GM19193 (cell line): Measurements from ENCODE around the gene APP.

Experiments
- POLR2A ChIP-seq: IDR thresholded peaks from 4 replicates; pipeline ENCODE4 v1.6.1; 2011; ENCODE audit not compliant: insufficient read depth, insufficient read length; ENCODE audit errors: extremely low read depth

Gene APP

DNA sequence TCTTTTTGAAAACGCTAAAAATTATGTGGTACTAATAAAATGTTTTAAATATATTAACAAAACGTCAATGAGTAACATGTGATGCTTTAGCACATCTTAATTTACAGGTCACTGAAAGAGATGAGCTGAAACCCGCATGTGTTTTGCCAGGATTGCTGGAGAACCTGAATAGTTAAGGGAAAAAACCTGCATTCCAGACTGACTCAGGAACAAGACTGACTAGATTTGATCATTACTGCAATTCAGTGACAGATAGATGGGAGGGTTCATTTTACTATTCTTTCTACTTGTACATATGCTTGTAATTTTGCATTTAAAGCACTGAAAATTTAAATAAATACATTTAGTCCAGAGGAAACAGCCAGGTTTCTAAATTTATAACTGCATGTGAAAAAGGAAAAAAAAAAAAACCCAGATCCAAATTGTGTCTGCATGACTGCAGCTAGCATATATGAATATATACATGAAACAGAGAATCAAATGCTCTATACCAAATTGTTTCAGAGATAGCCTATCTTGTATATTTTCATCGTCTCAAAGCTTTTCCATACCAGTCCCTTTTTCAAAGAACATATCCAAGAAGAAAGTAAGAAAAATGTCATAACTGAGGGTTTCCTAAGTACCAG lies 71.7 kb downstream of the APP start:
- TF ChIP-seq POLR2A: no peak

DNA sequence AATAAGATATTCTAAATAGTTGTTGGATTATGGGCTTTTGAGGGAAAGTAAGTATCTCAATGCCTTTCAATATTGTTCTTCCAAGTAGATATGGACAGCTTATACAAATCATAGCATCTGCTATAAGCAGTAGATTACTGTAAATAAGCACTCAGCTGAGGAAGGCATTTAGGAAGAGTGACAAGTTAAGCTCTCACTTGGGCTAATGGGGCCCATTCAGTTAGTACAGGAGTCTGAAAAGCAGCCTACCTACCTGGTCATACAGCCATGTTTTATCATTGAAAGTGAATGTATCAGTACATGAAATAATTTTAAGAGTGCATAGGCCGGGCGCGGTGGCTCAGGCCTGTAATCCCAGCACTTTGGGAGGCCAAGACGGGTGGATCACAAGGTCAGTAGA lies 73.1 kb downstream of the APP start:
- no peak for TF ChIP-seq POLR2A

DNA sequence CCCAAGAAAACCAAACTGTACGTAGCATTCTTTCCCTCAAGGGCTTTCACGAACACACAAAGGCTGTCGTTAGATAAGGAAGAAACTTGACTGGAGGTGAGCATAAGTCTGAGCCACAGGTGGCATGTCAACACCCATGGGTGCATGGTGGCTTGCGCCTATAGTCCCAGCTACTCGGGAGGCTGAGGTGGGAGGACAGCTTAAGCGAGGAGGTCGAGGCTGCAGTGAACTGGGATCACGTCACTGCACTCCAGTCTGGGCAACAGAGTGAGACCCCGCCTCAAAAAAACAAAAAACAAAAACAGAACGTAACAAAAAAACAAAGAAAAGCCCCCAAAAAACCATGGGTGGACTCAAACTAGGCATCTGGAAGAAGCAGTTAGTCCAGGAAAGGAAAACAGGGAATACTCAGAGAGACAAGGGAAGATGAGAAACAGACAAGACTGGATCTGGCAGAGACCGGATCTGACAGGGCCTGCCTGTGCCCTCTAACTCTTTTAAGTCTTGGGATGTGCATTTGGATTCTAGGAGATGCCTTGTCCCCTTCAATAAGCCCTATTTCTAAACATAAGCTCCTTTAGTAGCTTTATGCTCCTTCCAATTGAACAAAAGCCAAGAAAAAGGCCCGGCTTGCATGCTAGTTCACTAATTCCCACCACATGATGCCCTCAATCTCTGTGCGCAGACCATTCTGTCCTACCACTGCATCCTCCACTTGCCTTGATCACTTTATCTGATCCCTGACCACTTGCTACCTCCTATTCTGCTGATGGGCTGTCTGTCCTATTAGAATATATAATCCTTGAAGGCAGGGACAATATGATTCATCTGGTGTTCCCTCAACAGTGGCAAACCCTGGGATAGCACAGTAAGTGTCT lies 73.8 kb downstream of the APP start:
- TF ChIP-seq POLR2A: no peak

DNA sequence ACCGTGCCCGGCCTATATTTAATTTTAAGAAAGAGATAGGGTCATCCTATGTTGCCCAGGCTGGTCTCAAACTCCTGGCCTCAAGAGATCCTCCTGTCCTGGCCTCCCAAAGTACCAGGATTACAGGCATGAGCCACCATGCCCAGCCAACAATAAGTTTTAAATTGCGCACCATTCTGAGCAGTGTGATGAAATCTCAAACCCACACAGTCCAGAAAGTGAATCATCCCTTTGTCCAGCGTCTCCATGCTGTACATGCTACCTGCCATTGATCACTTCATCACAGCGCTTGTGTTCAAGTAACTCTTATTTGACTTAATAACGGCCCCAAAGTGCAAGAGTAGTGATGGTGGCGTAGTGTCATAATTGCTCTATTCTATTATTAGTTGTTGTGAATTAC lies 75.4 kb downstream of the APP start:
- no peak for TF ChIP-seq POLR2A

DNA sequence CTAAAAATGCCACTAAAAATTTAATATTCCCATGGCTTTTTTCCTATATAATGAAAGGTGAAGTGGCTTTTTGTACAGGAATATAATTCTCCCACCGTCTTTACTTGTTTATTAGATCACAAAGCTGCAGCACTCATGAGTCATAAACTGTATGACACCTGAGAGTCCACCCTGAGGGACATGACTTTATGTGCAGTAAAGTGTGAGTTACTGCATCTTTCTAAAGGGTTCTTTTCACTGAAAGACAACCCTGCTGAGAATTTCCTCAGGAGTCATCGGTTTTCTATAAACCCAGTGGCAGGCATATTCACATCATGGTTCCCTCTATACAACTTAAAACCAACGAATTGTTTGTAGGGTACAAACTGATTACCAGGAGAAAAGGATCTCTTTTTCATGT lies 77.4 kb downstream of the APP start:
- TF ChIP-seq POLR2A: no peak

DNA sequence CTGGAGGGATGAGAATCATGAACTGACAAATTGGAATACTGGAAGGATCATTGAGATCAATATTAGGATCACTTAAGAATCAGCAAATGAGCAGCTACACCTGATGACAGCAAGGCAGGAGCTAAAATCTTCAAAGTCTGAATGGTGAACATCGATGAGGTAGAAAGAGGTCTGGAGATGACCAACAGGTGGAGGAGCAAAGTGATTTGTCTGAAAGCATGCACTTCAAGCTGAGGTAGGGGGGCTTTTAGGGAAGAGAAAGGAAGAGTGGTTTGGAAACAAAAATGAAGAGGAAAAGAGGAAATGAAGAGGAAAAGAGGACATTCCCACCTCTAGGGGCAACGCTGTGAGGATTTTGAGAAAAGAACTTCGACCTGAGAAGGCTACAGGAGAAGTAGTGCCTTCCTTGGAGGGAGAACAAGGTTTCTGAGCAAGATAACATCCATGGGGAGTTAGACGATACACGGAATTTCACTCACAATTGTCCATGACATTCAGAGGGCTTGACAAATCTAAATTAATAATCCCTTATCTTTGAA lies 79.0 kb downstream of the APP start:
- no peak for TF ChIP-seq POLR2A

DNA sequence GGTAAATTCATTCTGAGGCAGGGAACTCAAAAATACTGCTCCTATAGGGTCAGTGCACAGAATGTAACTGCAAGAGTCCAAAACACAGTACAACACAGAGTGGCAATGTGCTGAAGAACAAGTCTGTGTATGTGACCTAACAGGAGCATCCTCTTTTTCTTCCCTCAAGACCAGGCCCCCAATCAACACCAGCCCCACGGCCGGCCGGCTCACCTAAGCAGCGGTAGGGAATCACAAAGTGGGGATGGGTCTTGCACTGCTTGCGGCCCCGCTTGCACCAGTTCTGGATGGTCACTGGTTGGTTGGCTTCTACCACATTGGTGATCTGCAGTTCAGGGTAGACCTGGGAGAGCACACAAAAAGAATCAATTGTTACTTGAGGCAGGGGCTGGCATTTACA lies 80.8 kb downstream of the APP start:
- TF ChIP-seq POLR2A: no peak

DNA sequence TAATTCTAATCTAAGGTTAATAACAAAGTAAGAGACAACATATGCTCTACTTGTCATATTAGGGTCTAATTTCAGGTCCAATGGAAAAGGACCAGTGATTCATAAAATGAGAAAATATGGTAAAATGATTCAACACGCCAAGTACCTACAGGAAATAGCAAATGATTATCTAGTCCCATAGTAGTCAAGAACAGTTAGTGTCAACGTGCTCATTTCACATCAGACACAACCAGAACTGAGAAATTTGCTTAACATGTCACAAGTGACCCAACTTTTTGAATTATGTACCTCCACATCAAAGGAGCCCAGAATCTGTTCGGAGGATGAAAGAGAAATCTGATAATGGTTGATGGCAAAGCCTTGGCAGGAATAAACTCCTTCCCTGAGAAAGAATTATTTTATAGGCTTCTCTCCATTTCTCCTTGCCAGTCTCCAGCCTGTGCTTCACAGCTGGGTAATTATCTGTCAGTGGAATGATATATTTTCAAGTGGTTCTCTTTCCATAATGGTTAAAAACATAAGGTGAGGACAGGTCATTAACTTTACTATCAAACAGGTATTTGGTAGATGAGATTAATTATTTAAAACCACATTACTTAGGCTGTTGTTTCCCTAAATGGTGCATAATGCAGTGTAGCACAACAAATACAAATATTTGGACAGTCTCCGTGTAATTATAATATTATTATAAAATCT lies 83.2 kb downstream of the APP start:
- TF ChIP-seq POLR2A: no peak

DNA sequence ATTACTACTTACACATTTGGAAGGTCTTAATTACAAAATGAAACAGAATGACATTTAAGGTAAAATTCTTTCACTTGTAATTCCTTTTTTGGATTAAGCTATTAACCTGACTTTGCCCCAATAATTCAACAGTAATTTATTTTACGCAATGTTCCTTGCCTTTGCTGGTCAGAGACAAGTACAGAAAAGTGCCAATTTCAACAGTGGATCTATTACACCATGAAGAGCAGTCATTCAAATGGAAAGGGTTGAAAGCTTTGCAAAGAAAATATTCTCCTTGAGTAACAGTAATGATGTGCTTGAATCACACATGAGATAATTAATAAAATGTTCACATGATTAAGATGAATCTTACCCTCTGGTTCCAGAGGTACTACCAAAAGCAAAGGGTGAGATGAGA lies 84.7 kb downstream of the APP start:
- TF ChIP-seq POLR2A: no peak

DNA sequence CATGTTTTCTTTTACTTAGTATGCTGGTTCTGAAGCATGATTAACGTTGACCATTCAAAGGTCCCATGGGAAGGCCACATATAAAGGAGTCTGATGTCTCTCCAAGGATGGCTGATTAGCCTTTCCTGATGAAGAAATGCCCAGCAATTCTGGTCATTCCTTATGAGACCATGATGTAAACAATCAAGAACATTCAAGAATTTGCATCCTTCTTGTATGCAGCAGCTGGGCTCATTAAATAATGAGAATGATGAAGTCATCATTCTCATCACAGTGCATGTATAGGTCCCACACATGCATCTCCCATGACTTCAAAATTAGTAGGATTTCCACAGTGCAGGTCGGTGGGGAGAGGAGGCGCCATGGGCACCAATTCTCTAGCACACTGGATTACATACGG lies 85.4 kb downstream of the APP start:
- TF ChIP-seq POLR2A: no peak

DNA sequence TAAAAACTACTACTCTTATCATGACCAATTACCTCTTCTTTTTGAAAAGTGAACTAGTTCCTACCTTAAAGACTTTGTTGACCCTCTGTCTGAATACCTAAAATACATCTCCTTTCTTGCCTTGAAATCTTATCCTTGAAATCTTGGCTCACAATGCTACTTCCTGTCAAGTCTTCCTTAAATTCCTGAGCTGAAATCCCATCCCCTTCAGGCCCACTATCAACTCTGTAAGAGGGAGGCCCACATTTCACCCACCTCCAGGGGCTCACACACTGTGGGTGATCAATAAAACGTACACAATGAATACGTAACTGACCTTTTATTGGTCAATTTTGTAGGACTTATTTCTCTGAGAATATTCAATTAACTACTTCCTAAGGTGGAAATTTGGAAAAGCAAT lies 88.0 kb downstream of the APP start:
- TF ChIP-seq POLR2A: no peak

DNA sequence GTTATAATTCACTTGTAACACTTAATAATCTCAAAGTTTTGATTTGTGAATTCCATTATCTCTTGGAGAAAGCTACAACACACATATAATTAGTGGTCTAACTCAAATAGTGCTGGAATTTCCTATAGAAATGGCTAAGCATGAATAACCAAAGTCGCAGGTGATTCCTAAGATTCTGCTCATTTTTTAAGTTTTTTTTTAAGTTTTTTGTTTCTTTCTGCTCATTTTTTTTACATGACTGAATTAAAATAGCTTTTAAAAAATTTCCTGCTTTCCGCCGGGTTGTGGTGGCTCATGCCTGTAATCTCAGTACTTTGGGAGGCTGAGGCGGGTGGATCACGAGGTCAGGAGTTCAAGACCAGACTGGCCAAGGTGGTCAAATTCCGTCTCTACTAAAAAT lies 90.4 kb downstream of the APP start:
- TF ChIP-seq POLR2A: no peak

DNA sequence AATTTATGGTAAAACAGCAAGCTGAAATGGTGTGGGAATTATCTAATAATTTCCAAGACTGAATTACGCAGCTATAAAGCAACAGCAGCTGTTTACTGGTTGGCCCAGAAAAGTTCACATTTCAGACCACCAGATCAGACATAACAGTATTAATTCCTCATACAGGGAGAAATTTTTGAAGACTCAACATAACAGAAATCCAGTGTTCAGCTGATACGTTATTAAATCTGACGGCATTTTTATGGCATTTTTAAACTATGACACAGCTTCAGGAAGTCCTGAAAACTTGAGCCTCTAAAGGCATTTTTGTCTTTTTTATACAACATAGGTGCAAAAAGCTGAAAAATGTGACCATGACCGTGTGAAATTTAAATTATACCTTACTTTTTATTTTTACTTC lies 91.2 kb downstream of the APP start:
- no peak for TF ChIP-seq POLR2A

DNA sequence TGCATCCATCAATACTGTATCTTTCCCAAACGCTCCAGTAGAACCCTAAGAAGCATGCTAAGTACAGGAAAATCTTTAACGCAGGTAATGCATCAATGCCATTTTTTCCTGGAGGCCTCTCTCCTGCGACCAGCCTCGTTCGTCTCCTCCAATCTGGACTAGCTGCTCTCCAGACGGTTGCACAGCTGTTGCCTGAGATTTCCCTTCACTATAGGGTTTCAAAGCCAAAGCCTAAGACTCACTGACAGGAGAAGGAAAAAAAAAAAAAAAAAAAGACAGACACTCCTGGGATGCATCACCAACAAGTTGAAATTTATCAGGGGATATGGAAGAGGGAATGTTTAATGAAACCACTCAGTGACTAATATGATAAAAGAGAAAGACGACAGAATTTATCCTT lies 93.0 kb downstream of the APP start:
- TF ChIP-seq POLR2A: no peak
